ENCODE data around the gene NFKBIB. TPM values are rescaled to one million over a fixed set of nuclear protein-coding genes. Genes with fewer than 3 reads are reported as not detected.
"Not testable (repeated sequence)": the region's sequence is repeated elsewhere in the genome, so short reads cannot be mapped to it uniquely, and the experiment has no call there.

The NFKBIB gene
- total RNA-seq, 1 donor from 2014 or later: 102 TPM

DNA sequence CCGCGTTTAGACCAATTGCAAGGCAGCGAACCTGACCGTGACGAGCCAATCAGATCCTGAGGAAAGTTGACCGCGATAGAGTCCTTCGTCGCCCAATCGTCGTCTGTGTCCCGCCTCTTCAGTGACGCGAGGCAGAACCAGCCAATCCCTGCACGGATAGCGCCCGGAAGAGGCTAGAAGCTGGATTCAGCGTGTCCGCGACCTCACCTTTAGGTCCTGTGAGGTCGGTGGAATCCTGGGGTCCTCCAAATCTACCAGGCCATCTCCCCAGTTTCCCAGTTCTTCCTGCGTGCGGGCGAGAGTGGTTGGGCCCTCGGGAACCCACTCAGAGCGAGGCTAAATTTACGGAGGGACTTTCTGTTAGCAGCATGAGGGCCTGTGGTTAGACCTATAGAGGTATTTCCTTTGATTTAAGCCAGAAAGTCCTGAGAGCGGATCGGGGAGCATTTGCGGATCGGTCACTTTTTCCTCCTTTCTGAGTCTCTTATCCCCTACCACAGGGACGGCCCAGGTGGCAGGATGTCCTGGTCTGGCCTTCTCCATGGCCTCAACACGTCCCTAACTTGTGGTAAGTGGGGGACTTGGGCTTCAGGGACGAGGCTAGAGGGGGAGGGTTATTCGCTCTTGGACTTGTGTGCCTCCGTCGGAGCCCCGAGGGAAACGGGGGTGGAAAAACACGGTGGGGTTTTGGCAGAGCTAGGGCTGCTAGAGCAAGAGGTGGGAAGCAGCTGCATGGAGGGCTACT is 31.2 kb downstream of the NFKBIB start, which contains the start of gene MRPS12:
MRPS12 (plus strand) TSS at position 169 of the 745 bp plus-strand sequence; CDS start at position 520, 351 bp downstream.
- Mint-ChIP-seq H3K27ac (peak within 1 kb of the TSS; percentile 97), H3K4me3 (peak within 1 kb of the TSS; percentile 99), H3K9me3 (no peaks in the 10 kb centered on the region), H3K36me3 (ENCODE audit: low read depth) (peaks cover 36% of the 10 kb centered on the region), H3K27me3 (ENCODE audit: insufficient read depth) (no peaks in the 10 kb centered on the region), H3K4me1 (ENCODE audit: low read depth) (peaks cover 28% of the 10 kb centered on the region)
- intact Hi-C loops (cut with micrococcal nuclease): loop anchor here (1.0 to 2.0 kb wide), 12 partner anchors 18 to 595 kb away; partner anchors contain the start of genes ACTN4, ECH1, NFKBIB and RINL
- peak; percentile 98 for DNase-seq (ENCODE audit: low spot score)

DNA sequence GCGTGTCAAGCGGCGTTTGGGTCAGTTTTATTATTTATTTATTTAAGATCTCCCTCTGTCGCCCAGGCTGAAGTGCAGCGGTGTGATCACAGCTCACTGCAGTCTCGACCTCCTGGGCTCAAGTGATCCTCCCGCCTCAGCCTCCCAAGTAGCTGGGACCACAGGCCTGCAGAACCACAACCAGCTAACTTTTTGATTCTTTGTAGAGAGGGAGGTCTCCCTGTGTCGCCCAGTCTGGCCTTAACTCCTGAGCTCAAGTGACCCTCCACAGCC is 31.7 kb downstream of the NFKBIB start:
- Mint-ChIP-seq H3K4me3 (peak overlapping the region; percentile 99), H3K27ac (peak overlapping the region; percentile 97), H3K9me3 (no peaks in the 10 kb centered on the region), H3K36me3 (ENCODE audit: low read depth) (peaks cover 34% of the 10 kb centered on the region), H3K4me1 (ENCODE audit: low read depth) (peaks cover 28% of the 10 kb centered on the region), H3K27me3 (ENCODE audit: insufficient read depth) (no peaks in the 10 kb centered on the region)
- intact Hi-C loops (cut with micrococcal nuclease): loop anchor here (1.0 to 2.0 kb wide), 3 partner anchors 18 to 387 kb away; no protein-coding TSS in a partner anchor
- no peak for DNase-seq (ENCODE audit: low spot score)

DNA sequence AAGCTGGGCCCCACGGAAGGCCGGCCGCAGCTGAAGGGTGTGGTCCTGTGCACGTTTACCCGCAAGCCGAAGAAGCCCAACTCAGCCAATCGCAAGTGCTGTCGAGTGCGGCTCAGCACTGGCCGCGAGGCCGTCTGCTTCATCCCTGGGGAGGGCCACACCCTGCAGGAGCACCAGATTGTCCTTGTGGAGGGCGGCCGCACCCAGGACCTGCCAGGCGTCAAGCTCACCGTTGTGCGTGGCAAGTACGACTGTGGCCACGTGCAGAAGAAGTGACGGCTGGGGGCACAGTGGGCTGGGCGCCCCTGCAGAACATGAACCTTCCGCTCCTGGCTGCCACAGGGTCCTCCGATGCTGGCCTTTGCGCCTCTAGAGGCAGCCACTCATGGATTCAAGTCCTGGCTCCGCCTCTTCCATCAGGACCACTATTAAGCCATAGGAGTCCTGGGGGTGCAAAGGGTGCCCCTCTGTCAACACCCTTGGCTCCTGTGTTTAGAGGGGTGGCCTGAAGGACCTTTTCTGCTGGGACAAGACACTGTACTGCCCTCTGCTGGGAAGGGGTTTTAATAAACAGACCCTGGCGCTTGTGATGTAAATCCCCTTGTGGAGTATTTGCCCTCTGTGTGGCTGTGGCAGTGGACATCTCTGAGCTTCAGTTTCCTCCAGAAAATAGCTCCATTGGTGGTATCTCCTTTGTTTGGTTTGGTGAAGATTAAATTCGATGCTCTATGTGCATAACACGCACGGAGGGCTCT is 32.8 kb downstream of the NFKBIB start:
- peak; percentile 15 for DNase-seq (ENCODE audit: low spot score)
- Mint-ChIP-seq H3K36me3 (ENCODE audit: low read depth) (peaks cover 34% of the 10 kb centered on the region), H3K4me1 (ENCODE audit: low read depth) (peaks cover 28% of the 10 kb centered on the region), H3K27ac (no peak overlapping the region), H3K9me3 (no peaks in the 10 kb centered on the region), H3K27me3 (ENCODE audit: insufficient read depth) (no peaks in the 10 kb centered on the region), H3K4me3 (peak overlapping the region; percentile 67)
- intact Hi-C loops (cut with micrococcal nuclease): no loop called here

DNA sequence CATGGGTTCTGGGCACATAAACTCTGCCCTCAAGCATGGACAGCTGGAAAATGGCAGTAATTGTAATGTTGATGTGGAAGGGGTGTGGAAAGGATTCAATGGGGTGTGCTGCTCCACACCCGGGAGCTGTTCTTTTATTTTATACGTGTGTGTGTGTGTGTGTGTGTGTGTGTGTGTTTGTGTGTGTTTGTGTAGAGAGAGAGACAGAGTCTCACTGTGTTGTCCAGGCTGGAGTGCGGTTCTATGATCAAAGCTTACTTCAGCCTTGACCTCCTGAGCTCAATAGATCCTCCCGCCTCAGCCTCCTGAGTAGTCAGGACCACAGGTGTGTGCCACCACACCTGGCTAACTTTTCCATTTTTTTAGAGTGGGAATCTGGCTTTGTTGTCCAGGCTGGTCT is 33.8 kb downstream of the NFKBIB start:
- H3K36me3 Mint-ChIP-seq (ENCODE audit: low read depth): peaks cover 34% of the 10 kb centered on the region
- H3K4me3 Mint-ChIP-seq: no peak overlapping the region
- intact Hi-C loops (cut with micrococcal nuclease): no loop called here
- H3K27me3 Mint-ChIP-seq (ENCODE audit: insufficient read depth): no peaks in the 10 kb centered on the region
- no peak overlapping the region for H3K27ac Mint-ChIP-seq
- H3K9me3 Mint-ChIP-seq: no peaks in the 10 kb centered on the region
- no peak for DNase-seq (ENCODE audit: low spot score)
- peaks cover 26% of the 10 kb centered on the region for H3K4me1 Mint-ChIP-seq (ENCODE audit: low read depth)

DNA sequence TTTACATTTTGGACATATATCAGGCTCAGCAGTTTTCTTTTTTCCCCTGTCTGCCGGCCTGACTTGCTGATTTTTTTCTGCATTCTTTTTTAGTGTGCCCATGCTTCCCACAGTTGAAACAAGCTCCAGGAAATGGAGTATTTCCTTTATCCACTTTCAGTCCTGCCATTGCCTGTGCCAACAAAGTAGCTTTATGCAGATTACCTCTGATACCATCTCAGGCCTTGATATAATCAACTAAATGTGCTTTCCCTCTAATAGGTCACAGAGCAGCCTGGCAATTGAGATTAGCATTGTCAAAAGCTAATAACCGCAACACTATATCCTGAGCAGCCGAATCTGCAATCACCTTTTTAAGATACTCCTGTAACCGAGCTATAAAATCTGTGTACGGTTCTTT is 40.2 kb downstream of the NFKBIB start:
- intact Hi-C loops (cut with micrococcal nuclease): no loop called here
- DNase-seq (ENCODE audit: low spot score): no peak
- peaks cover 9% of the 10 kb centered on the region for H3K27me3 Mint-ChIP-seq (ENCODE audit: insufficient read depth)

DNA sequence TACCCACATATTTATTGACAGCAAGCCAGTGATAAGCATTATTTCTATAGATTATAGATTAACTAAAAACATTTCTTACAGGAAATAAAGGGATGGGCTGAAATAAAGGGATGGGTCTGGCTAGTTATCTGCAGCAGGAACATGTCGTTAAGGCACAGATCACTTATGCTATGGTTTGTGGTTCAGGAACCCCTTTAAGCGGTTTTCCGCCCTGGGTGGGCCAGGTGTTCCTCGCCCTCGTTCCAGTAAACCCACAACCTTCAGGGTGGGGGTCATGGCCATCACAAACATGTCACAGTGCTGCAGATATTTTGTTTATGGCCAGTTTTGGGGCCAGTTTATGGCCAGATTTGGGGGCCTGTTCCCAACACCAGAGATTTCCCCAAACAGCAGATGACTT is 41.7 kb downstream of the NFKBIB start:
- intact Hi-C loops (cut with micrococcal nuclease); H3K36me3 Mint-ChIP-seq (ENCODE audit: low read depth); H3K27ac Mint-ChIP-seq; H3K4me3 Mint-ChIP-seq; DNase-seq (ENCODE audit: low spot score); H3K9me3 Mint-ChIP-seq; H3K27me3 Mint-ChIP-seq (ENCODE audit: insufficient read depth): not testable (repeated sequence)
- H3K4me1 Mint-ChIP-seq (ENCODE audit: low read depth): peaks cover 10% of the 10 kb centered on the region

More for the DNA sequence above, 40.2 kb downstream of the NFKBIB start:
- peaks cover 12% of the 10 kb centered on the region for H3K36me3 Mint-ChIP-seq (ENCODE audit: low read depth)
- peaks cover 10% of the 10 kb centered on the region for H3K4me1 Mint-ChIP-seq (ENCODE audit: low read depth)
- H3K9me3 Mint-ChIP-seq: no peaks in the 10 kb centered on the region
- H3K27ac Mint-ChIP-seq: no peak overlapping the region
- no peak overlapping the region for H3K4me3 Mint-ChIP-seq

DNA sequence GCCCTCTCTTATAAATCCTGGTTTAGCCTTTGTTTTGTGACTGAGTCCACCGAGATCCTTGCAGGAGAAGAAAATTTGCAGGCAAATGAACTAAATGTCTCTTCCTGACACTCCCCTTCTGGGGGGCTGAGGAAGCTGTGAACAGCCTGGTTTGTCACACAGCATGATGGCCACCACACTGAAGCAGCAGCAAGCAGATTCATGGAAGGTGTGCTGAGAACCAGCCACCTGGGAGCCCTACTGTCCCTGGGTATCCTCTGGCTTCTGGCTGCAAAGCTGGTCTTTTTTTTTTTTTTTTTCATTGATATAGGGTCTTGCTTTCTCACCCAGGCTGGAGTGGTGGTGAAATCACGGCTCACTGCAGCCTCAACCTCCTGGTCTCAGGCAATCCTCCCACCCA is 42.2 kb downstream of the NFKBIB start:
- peaks cover 9% of the 10 kb centered on the region for H3K27me3 Mint-ChIP-seq (ENCODE audit: insufficient read depth)
- H3K4me1 Mint-ChIP-seq (ENCODE audit: low read depth): peaks cover 10% of the 10 kb centered on the region
- H3K4me3 Mint-ChIP-seq: no peak overlapping the region
- no peak for DNase-seq (ENCODE audit: low spot score)
- intact Hi-C loops (cut with micrococcal nuclease): no loop called here
- H3K36me3 Mint-ChIP-seq (ENCODE audit: low read depth): peaks cover 1% of the 10 kb centered on the region
- no peaks in the 10 kb centered on the region for H3K9me3 Mint-ChIP-seq
- H3K27ac Mint-ChIP-seq: no peak overlapping the region

DNA sequence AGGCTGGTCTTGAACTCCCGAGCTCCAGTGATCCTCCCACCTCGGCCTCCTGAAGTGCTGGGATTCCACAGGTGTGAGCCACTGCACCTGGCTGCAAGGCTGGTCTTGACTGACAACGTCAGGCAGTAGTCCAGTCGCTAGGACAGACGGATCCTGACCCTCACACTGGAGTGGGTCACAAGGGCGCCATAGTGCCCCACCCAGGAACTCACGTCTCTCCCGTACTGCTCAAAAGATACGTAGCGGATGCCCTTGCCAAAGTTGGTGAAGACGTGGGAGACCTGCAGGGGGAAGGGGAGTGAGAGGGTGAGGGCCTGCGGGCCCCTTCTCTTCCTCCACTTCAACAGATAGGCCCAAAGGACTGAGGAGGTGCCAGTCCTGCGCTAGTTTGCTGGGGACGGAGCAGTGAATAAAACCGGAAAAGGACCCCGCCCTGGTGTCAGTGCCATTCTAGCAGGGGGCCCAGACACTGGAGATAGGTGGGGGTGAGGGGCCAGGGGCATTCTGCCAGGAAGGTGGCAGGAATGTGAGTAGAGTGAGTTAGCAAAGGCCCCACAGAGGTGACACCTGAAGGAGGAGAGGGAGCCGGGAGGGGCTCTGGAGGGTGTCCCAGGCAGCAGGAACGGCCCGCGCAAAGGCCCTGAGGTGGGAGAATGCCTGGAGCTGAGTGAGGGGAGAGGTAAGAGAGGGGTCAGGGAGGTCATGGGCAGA is 42.9 kb downstream of the NFKBIB start:
- Mint-ChIP-seq H3K27me3 (ENCODE audit: insufficient read depth) (peaks cover 9% of the 10 kb centered on the region), H3K27ac (no peak overlapping the region), H3K9me3 (no peaks in the 10 kb centered on the region), H3K4me3 (no peak overlapping the region), H3K4me1 (ENCODE audit: low read depth) (peaks cover 10% of the 10 kb centered on the region), H3K36me3 (ENCODE audit: low read depth) (peaks cover 1% of the 10 kb centered on the region)
- no peak for DNase-seq (ENCODE audit: low spot score)
- intact Hi-C loops (cut with micrococcal nuclease): no loop called here

DNA sequence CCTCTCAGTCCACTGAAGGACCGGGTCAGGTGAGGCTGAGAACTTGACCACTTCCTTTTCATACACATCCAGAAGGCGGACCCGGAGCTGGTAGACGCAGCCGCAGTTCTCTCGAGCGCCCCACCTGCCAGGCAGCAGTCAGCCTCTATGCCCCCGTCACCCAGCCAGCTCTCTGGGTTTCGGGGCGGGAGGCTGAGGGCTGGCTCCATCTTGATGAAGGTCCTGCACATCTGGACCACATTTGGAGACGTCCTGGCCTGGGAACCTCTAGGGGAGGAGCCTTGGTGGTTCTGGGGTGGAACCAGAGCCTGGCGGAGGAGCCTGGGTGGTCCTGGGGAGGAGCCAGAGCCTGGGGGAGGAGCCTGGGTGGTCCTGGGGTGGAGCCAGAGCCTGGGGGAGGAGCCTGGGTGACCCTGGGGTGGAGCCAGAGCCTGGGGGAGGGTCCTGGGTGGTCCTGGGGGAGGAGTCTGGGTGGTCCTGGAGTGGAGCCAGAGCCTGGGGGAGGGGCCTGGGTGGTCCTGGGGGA is 45.3 kb downstream of the NFKBIB start:
- Mint-ChIP-seq H3K36me3 (ENCODE audit: low read depth) (peaks cover 1% of the 10 kb centered on the region), H3K9me3 (no peaks in the 10 kb centered on the region)

DNA sequence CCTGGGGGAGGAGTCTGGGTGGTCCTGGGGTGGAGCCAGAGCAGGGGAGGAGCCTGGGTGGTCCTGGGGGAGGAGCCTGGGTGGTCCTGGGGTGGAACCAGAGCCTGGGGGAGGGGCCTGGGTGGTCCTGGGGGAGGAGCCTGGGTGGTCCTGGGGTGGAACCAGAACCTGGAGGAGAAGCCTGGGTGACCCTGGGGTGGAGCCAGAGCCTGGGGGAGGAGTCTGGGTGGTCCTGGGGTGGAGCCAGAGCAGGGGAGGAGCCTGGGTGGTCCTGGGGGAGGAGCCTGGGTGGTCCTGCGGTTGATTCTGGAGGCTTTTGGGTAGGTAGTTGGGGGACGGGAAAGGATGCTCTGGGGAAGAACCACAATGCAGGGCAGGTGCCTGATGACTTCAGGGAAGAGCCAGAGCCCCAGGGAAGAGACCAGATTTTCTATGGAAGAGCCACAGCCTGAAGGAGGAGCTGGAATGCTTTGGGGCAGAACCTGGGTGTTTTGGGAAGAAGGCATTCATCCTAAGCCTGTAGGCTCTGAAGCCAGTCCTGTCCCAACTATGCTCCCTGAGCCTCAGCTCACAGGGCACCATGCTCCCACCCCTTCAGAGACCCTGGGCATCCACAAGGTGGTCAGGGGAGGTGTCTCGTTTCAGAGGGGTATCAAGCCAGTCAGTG is 45.9 kb downstream of the NFKBIB start:
- peaks cover 1% of the 10 kb centered on the region for H3K36me3 Mint-ChIP-seq (ENCODE audit: low read depth)
- no peak overlapping the region for H3K27ac Mint-ChIP-seq
- DNase-seq (ENCODE audit: low spot score): no peak
- H3K4me1 Mint-ChIP-seq (ENCODE audit: low read depth): peaks cover 10% of the 10 kb centered on the region
- intact Hi-C loops (cut with micrococcal nuclease): no loop called here
- H3K27me3 Mint-ChIP-seq (ENCODE audit: insufficient read depth): peaks cover 12% of the 10 kb centered on the region
- H3K4me3 Mint-ChIP-seq: no peak overlapping the region
- H3K9me3 Mint-ChIP-seq: no peaks in the 10 kb centered on the region

More for the DNA sequence above, 45.3 kb downstream of the NFKBIB start:
- intact Hi-C loops (cut with micrococcal nuclease): no loop called here
- H3K4me3 Mint-ChIP-seq: no peak overlapping the region
- peaks cover 10% of the 10 kb centered on the region for H3K4me1 Mint-ChIP-seq (ENCODE audit: low read depth)
- no peak overlapping the region for H3K27ac Mint-ChIP-seq
- peaks cover 13% of the 10 kb centered on the region for H3K27me3 Mint-ChIP-seq (ENCODE audit: insufficient read depth)
- DNase-seq (ENCODE audit: low spot score): no peak

DNA sequence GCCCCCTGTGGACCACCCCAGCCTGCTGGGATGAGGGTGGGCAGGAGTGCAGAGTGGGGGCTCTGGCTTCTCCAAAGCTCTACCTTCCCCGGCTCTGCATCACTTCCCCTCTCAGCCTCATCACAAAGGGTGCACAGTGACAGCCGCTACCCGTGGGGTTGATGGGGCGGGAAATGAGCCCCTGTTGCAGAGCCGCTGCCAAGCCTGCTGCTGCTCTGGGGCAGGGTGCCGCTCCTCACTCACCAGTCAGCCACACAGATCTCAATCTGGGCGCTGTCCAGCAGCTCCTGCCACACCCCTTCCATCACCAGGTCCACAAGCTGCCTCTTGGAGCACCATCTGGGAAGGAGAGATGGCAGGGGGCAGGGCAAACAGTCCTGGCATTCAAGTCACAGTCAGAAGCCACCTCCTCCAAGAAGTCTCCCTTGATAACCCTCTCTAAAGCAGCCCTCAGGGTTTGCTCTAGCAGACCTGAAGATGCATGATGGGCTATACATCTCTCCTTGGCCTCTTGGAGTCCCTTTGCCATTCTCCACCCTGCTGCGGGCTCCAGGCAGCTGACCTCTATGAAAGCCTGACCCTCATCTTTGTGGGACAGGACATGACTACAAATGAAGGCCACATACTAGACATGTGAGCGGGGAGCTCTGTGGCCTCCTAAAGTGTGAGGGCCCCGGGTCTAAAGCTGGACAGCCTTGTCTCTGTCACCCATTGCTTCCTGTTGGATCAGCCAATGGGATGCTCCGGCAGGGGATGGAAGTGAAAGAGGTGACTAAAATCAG is 46.7 kb downstream of the NFKBIB start:
- peaks cover 4% of the 10 kb centered on the region for H3K4me1 Mint-ChIP-seq (ENCODE audit: low read depth)
- intact Hi-C loops (cut with micrococcal nuclease): no loop called here
- no peak for DNase-seq (ENCODE audit: low spot score)
- H3K36me3 Mint-ChIP-seq (ENCODE audit: low read depth): no peaks in the 10 kb centered on the region
- no peak overlapping the region for H3K27ac Mint-ChIP-seq
- peaks cover 14% of the 10 kb centered on the region for H3K27me3 Mint-ChIP-seq (ENCODE audit: insufficient read depth)
- H3K4me3 Mint-ChIP-seq: no peak overlapping the region
- H3K9me3 Mint-ChIP-seq: no peaks in the 10 kb centered on the region
